H1 (cell line): ENCODE data around the gene NOTCH4. TPM values are rescaled to one million over a fixed set of nuclear protein-coding genes. Genes with fewer than 3 reads are reported as not detected.

Experiments used
- ASH2L ChIP-seq: fragments of 200-600, 300-600 bp; sonication (generic); IDR thresholded peaks from one replicate; pipeline ENCODE4 v1.7.1; 2017; ENCODE audit warnings: low read length
- BACH1 ChIP-seq: IDR thresholded peaks from 2 replicates; pipeline ENCODE4 v1.6.1; 2012; ENCODE audit warnings: low read length, improper control_type of control experiment
- CBX5 ChIP-seq: fragments of 300-800, 300-1000 bp; sonication (generic); IDR thresholded peaks from 2 replicates; pipeline ENCODE4 v1.7.1; 2016; ENCODE audit warnings: antibody characterized with exemption, low read length, low read depth
- CBX8 ChIP-seq: fragments of 300-800, 300-1000 bp; sonication (generic); IDR thresholded peaks from 2 replicates; pipeline ENCODE4 v1.7.1; 2016; ENCODE audit warnings: low read depth, low read length, borderline replicate concordance
- CREB1 ChIP-seq: IDR thresholded peaks from 2 replicates; pipeline ENCODE4 v1.6.1; 2012; ENCODE audit warnings: inconsistent platforms
- CTBP2 ChIP-seq: IDR thresholded peaks from 2 replicates; pipeline ENCODE4 v1.7.0; 2011; ENCODE audit warnings: borderline replicate concordance, mild to moderate bottlenecking, moderate library complexity, mixed read lengths, low read length; ENCODE audit not compliant: insufficient read depth, insufficient read length
- EGR1 ChIP-seq: IDR thresholded peaks from 2 replicates; pipeline ENCODE4 v1.6.1; 2011; ENCODE audit warnings: low read depth, low read length, borderline replicate concordance
- EP300 ChIP-seq, 2 experiments: IDR thresholded peaks; 1 replicate in 1 of 2; 2 replicates in 1 of 2; pipeline ENCODE4 v1.6.1; 2011 to 2012; ENCODE audit warnings: low read depth in 2 of 2, low read length in 2 of 2, mild to moderate bottlenecking in 2 of 2, borderline replicate concordance in 1 of 2, inconsistent platforms in 1 of 2, moderate library complexity in 1 of 2
- EZH2 ChIP-seq: fragments of 200-600 bp; sonication (generic); IDR thresholded peaks from 2 replicates; pipeline ENCODE4 v1.7.1; 2012; ENCODE audit warnings: low read depth, mild to moderate bottlenecking, moderate library complexity, low read length, inconsistent platforms; ENCODE audit not compliant: severe bottlenecking
- GTF2F1 ChIP-seq: IDR thresholded peaks from 2 replicates; pipeline ENCODE4 v1.6.1; 2012; ENCODE audit warnings: low read depth, low read length, improper control_type of control experiment, borderline replicate concordance
- JUN ChIP-seq: IDR thresholded peaks from 2 replicates; pipeline ENCODE4 v1.6.1; 2011; ENCODE audit warnings: low read depth, mild to moderate bottlenecking, improper control_type of control experiment, low read length
- JUND ChIP-seq: IDR thresholded peaks from 2 replicates; pipeline ENCODE4 v1.6.1; 2011; ENCODE audit warnings: mild to moderate bottlenecking, improper control_type of control experiment, low read length
- NANOG ChIP-seq: IDR thresholded peaks from 2 replicates; pipeline ENCODE4 v1.6.1; 2011; ENCODE audit warnings: low read length, low read depth, mild to moderate bottlenecking, inconsistent platforms; ENCODE audit not compliant: insufficient read depth, poor library complexity, severe bottlenecking
- NRF1 ChIP-seq: IDR thresholded peaks from 2 replicates; pipeline ENCODE4 v1.6.1; 2011; ENCODE audit warnings: mild to moderate bottlenecking, low read depth, low read length, improper control_type of control experiment
- PHF8 ChIP-seq: fragments of 200-600 bp; sonication (generic); conservative IDR thresholded peaks from 2 replicates; pipeline ENCODE4 v1.7.1; 2012; ENCODE audit warnings: low read depth, mild to moderate bottlenecking, inconsistent platforms, low read length, moderate library complexity
- POLR2AphosphoS5 ChIP-seq: IDR thresholded peaks from 2 replicates; pipeline ENCODE4 v1.6.1; 2011; ENCODE audit warnings: low read depth, low read length
- RBBP5 ChIP-seq: IDR thresholded peaks from 2 replicates; pipeline ENCODE4 v1.7.1; 2012; ENCODE audit warnings: low read depth, mild to moderate bottlenecking, inconsistent platforms, low read length, moderate library complexity, borderline replicate concordance
- SIN3A ChIP-seq, 2 experiments: IDR thresholded peaks in 1 of 2; conservative IDR thresholded peaks in 1 of 2; 2 replicates each; pipeline ENCODE4 v1.6.1; 2011 to 2012; ENCODE audit warnings: low read length in 2 of 2, improper control_type of control experiment in 1 of 2, low read depth in 1 of 2, mild to moderate bottlenecking in 1 of 2
- SIX5 ChIP-seq: IDR thresholded peaks from 2 replicates; pipeline ENCODE4 v1.6.1; 2011; ENCODE audit warnings: mild to moderate bottlenecking, low read depth, low read length
- SP4 ChIP-seq: IDR thresholded peaks from 2 replicates; pipeline ENCODE4 v1.6.1; 2012; ENCODE audit warnings: low read length, inconsistent platforms
- SRF ChIP-seq: IDR thresholded peaks from 2 replicates; pipeline ENCODE4 v1.6.1; 2011; ENCODE audit warnings: mild to moderate bottlenecking, low read depth, low read length, moderate library complexity
- SUZ12 ChIP-seq: fragments of 200-600 bp; sonication (generic); IDR thresholded peaks from 2 replicates; pipeline ENCODE4 v1.6.1; 2012; ENCODE audit warnings: mild to moderate bottlenecking, inconsistent platforms, low read length, moderate library complexity, mixed read lengths
- polyA plus RNA-seq, 7 experiments: library from polyadenylated mRNA; depleted of rRNA in 3 of 7; stranded (reverse) in 5 of 7; unstranded in 2 of 7; fragments of >200 nt in 5 of 7; fragments of 200-250 nt in 2 of 7; gene quantifications; 1 replicate in 5 of 7; 2 replicates in 1 of 7; 4 replicates in 1 of 7; pipeline versions ENCODE4 v1.2.1 to v1.2.3, GENCODE V29; 2011 to 2013; ENCODE audit warnings: missing spikeins in 2 of 7, mixed read lengths in 2 of 7
- total RNA-seq: library from RNA; stranded (reverse); fragmentation: NEBNext Ultra II Directional; extraction: Animal tissue kit (Norgen Biotek cat#: 25700); gene quantifications from 2 replicates; pipeline ENCODE4 v1.2.1, GENCODE V29; 2021

Gene NOTCH4
- total and polyA plus RNA-seq, 2 of the 8 experiments (the other 6 are each of a cell fraction or from before 2014, with no cell fraction given): 1.9 to 2.8 TPM

- TF ChIP-seq NRF1 (peak; percentile 68), NANOG (no peak), SP4 (peak; percentile 63; the same call in 1 of the 2 replicates), PHF8 (no peak), GTF2F1 (no peak), SUZ12 (no peak), BACH1 (no peak), CTBP2 (no peak), JUN (no peak), SRF (no peak), EP300 (IDR thresholded peaks at IDR 0.05; ENCODE audit: borderline replicate concordance in 1 of 2, low read depth in 2 of 2, low read length in 2 of 2) (no peak), SIN3A (conservative IDR thresholded peaks at IDR 0.05 in 1 of 2, IDR thresholded peaks at IDR 0.05 in 1 of 2; ENCODE audit: low read depth in 1 of 2, low read length in 2 of 2) (peak in 1 of 2 experiments; percentile 20; a peak in 2 of 4 replicates), EGR1 (no peak), CBX8 (no peak), RBBP5 (no peak), SIX5 (no peak), CREB1 (peak; percentile 49; the same call in 1 of the 2 replicates), CBX5 (no peak), POLR2AphosphoS5 (peak; percentile 33; the same call in 1 of the 2 replicates), ASH2L (no peak), EZH2 (no peak), JUND (no peak)
These were observed 45.9 kb downstream of the NOTCH4 start, which contains the start of gene RNF5 (continued) for GRCh38 chr6:32177788-32178546.
